GM12873 (cell line): ENCODE results near the gene C17orf107.

Source experiments
- TF ChIP-seq, protein P1 (sequence below): IDR thresholded peaks from 2 replicates; pipeline ENCODE4 v1.5.1; 2012; ENCODE audit warnings: low read depth, mild to moderate bottlenecking, moderate library complexity, low read length, control low read depth; ENCODE audit not compliant: insufficient read depth; ENCODE audit errors: missing control alignments

C17orf107 gene

DNA sequence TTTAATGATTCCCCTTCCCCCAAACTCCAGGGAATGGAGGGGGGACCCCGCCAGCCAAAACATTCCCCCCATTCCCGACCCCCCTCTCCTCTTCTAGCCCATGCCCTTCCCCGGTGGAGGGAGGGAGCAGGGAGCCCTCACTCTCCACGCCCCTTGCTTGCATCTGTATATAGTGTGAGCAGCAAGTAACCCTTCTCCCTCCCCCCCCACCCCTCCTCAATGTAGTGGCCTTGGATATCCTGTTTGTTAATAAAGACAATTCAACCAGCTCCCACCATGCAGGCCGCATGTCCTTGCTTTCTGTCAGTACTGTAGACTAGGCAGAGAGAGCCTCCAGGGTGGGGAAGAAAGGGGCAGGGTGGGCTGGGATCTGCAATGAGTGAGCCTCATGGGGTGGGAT lies 1.6 kb upstream of the C17orf107 start:
- TF ChIP-seq, protein P1, sequence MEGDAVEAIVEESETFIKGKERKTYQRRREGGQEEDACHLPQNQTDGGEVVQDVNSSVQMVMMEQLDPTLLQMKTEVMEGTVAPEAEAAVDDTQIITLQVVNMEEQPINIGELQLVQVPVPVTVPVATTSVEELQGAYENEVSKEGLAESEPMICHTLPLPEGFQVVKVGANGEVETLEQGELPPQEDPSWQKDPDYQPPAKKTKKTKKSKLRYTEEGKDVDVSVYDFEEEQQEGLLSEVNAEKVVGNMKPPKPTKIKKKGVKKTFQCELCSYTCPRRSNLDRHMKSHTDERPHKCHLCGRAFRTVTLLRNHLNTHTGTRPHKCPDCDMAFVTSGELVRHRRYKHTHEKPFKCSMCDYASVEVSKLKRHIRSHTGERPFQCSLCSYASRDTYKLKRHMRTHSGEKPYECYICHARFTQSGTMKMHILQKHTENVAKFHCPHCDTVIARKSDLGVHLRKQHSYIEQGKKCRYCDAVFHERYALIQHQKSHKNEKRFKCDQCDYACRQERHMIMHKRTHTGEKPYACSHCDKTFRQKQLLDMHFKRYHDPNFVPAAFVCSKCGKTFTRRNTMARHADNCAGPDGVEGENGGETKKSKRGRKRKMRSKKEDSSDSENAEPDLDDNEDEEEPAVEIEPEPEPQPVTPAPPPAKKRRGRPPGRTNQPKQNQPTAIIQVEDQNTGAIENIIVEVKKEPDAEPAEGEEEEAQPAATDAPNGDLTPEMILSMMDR = no peak

DNA sequence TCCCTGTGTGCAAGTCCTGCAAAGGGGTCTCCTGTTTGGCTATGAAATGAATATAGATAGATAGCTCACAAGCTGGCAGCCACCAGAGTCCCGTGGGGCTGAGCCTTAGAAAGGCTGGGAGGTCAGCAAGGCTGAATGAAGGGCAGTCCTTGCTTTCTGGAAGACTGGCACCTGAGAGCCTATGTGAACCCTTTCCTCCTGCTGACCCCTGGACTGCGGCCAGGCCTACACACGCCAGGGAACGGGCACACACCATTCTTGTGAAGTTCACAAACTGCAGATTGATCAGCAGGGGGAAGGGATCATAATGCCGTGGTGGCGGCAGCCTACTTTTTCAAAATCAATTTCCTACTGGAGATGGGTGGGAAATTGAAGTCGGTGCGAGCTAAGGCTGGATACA lies 985 bp upstream of the C17orf107 start:
- TF ChIP-seq, protein P1 = no peak

DNA sequence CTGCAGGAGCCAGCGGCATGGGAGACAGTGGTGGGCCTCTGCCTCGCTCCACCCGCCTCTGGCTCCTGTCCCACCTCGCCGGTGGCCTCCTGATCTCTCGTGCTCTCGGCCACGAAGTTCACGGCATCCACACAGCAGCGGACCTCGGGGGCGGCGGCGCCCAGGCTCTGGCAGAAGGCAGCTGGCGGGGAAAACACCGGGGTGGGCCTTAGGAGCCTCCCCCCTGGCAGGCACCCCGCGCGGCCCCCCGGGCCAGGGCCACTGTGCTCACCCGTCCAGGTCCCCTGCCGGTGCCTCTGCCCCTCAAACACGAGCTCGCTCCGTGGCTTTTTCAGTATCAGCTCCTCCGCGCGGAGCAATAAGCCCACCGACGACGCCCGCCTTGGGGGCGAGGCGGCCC lies 409 bp upstream of the C17orf107 start:
- TF ChIP-seq, protein P1 = no peak

DNA sequence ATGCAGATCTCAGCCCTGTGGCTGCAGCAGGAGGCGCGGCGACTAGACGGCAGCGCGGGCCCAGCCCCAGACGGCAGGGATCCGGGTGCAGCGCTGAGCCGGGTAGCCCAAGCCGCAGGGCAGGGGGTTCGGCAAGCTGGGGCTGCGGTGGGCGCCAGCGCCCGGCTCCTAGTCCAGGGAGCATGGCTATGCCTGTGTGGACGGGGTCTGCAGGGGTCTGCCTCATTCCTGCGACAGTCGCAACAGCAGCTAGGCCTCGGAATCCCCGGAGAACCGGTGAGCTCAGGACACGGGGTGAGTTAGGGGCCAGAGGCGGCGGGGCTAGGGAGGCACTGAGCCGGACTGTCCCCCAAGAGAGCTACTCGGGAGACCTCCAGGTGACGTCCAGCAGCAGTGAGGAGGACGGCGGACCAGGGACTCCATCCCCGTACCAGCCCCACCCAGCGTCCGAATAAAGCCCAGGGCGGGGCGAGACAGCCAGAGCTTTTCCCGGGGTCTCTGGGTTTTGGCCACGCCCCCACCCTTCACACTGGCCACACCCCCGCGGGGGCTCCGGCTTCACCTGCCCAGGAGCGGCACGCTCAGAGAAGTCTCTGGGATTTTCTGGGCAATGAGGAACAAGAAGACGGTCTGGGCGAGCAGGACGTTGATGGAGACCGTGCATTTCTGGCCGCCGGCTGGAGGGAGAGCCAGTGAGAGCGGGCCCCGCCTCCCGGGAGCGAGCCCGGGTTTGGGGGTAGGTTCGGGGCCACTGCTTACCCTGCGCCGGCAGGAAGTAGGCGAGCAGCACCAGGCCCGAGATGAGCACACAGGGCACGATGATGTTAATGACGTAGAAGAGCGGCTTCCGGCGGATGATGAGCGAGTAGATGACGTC lies 1.1 kb downstream of the C17orf107 start:
- TF ChIP-seq, protein P1 = no peak

DNA sequence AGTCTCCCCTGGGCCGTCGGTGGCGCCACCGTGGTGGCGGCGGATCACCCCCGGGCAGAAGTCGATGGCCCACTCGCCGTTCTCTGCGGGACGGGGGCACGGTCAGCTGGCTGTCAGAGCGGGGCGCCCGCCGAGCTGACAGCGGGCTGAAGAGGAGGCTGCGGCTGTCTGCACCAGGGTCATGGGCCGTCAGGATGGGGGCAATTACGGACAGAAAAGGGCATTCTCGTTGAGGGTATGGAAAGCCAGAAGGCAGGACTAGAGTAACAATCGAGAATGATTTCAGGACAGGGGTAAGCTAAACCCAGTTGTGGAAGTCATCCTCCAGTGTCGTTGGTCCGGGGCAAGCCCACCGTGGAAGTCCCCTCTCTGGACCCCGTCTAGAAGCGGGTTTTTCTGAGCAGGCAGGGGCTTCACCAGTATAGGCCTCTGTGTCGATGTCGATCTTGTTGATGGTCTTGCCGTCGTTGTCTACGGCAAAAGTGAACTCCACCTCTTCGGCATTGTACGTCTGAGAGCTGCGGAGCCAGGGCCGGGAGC lies 1.8 kb downstream of the C17orf107 start:
- TF ChIP-seq, protein P1 = no peak

DNA sequence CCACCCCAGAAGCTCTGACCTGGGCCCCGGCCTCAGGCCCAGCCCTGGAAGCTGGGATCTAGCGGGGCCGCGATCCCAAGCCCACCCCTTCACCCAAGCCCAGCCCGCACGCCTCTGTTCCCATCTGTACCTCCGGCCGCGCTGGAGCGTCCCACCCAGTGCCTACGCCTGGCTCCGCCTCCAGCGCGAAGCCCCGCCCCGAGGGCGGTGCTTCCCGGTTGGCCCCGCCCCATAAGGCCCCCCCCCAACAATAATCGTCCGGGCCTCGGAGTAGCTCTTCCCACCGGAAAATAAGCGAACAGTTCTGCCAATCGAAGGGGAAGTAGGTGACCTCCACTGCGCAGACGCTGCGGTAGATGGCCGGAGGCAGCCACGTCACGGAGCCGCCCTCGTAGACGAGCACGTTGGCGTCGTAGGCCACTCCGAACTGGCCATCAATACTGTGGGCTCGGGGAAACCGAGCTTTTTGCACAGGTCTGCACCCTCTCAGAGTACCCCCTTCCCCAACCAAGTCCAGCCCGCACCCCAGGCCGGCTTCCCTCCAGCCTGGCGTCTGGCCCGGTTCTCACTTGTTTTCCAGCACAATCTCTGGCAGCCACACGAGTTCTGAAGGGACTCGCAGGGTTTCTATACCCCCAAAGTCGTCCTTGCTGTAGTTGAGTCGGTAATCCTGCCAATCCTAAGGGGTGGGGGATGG lies 2.5 kb downstream of the C17orf107 start:
- TF ChIP-seq, protein P1 = no peak

DNA sequence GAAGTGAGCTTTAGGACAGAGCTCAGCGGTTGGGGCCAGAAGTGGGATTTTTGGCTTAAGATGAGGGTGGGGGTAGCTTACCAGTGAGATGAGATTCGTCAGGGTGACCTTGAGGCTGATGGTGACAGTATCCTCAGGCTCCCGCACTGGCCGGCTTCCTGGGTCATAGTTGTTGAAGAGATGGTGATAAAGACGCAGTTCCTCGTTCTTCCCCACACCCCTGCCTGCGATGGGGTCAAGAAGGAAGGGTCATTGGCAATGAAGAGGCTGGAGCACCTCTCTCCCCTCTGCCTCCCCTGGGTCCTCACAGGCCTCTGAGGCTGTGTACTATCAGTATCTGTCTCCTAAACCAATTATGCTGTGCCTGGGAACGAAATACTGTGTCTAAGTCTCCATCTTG lies 3.2 kb downstream of the C17orf107 start:
- TF ChIP-seq, protein P1 = no peak
